NCI-H1105 (cell line): Measurements from ENCODE around the gene STXBP5.
A peak's percentile ranks its signal among the peaks of the same experiment; 100 is the strongest.

Source experiments
- DNase-seq: peaks from one replicate; lab custom pipeline; 2025; lab: John Stamatoyannopoulos, UW

Gene STXBP5

GRCh38 chr6:147204060-147204785 lies at the start of gene STXBP5:
Gene STXBP5, plus strand, starts transcription at chr6:147204417. Its CDS starts 116 bp downstream, at chr6:147204533.
- no peak for DNase-seq

- no peak for DNase-seq
Observed at GRCh38 chr6:147154454-147154853, 49.8 kb upstream of the STXBP5 start.

- no peak for DNase-seq
Observed at GRCh38 chr6:147156218-147156617, 48.0 kb upstream of the STXBP5 start.

- no peak for DNase-seq
Observed at GRCh38 chr6:147156799-147157382, 47.3 kb upstream of the STXBP5 start.

GRCh38 chr6:147157930-147158329 lies 46.3 kb upstream of the STXBP5 start:
- DNase-seq: no peak

GRCh38 chr6:147158881-147159280 lies 45.3 kb upstream of the STXBP5 start:
- DNase-seq: no peak

GRCh38 chr6:147159536-147160374 lies 44.5 kb upstream of the STXBP5 start:
- DNase-seq: no peak

- DNase-seq: no peak
Observed at GRCh38 chr6:147160593-147160992, 43.6 kb upstream of the STXBP5 start.

GRCh38 chr6:147161253-147161973 lies 42.8 kb upstream of the STXBP5 start:
- DNase-seq: no peak

- DNase-seq: no peak
Observed at GRCh38 chr6:147161974-147162495, 42.2 kb upstream of the STXBP5 start.

- DNase-seq: no peak
Observed at GRCh38 chr6:147164761-147165160, 39.5 kb upstream of the STXBP5 start.

- peak; percentile 36 for DNase-seq
Observed at GRCh38 chr6:147166360-147166944, 37.8 kb upstream of the STXBP5 start.

GRCh38 chr6:147166992-147167391 lies 37.2 kb upstream of the STXBP5 start:
- no peak for DNase-seq

- DNase-seq: no peak
Observed at GRCh38 chr6:147167576-147168461, 36.4 kb upstream of the STXBP5 start.

GRCh38 chr6:147169529-147169928 lies 34.7 kb upstream of the STXBP5 start:
- DNase-seq: no peak

- DNase-seq: no peak
Observed at GRCh38 chr6:147170269-147170668, 33.9 kb upstream of the STXBP5 start.

GRCh38 chr6:147173140-147173539 lies 31.1 kb upstream of the STXBP5 start:
- DNase-seq: no peak

- DNase-seq: no peak
Observed at GRCh38 chr6:147173675-147174308, 30.4 kb upstream of the STXBP5 start.

GRCh38 chr6:147176795-147177194 lies 27.4 kb upstream of the STXBP5 start:
- no peak for DNase-seq

- no peak for DNase-seq
Observed at GRCh38 chr6:147177286-147177685, 26.9 kb upstream of the STXBP5 start.
